GM10847 (cell line): ENCODE results near the gene CP.
A peak's percentile ranks its signal among the peaks of the same experiment; 100 is the strongest.

Experiments
- POLR2A ChIP-seq: IDR thresholded peaks from 2 replicates; pipeline ENCODE4 v1.6.1; 2011; ENCODE audit not compliant: insufficient read length; ENCODE audit errors: extremely low read depth

CP gene

DNA sequence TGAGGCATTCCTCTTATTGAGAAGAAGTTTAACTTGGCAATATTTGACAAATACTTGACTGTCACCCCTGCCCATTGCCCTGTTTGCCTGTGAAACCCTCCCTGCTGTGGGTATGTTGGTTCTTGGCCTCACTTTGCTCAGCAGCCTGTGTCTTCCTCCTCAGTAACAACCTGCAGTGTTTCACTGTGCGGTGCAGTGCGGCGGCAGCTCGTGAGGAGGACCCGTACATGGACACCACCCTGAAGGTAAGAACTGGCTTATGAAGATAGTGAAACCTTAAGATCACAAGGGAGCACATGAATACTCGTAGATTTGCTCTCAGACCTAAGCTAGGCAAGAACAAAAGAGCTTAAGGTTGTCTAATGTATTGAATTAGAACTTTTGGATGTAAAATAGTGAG lies 71.2 kb downstream of the CP start:
- no peak for TF ChIP-seq POLR2A

DNA sequence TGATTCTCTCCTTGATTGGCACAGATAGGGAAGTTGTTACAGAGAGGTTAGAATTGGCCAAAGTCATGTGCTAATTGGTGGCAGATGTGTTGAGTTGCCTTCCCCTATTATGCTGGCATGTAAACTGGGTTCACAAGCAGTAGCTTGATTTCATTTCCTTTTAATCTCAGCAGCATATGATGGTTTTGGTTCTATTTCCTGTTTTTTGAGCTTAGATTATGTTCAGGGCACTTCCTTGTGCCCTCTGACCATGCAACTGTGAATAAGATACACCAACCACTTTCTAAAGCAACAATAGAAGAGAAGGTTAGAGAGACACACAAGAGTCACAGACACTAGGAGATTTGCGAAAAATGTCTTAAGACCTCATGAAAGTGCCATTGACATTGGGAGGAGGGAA lies 75.7 kb downstream of the CP start:
- TF ChIP-seq POLR2A = no peak

DNA sequence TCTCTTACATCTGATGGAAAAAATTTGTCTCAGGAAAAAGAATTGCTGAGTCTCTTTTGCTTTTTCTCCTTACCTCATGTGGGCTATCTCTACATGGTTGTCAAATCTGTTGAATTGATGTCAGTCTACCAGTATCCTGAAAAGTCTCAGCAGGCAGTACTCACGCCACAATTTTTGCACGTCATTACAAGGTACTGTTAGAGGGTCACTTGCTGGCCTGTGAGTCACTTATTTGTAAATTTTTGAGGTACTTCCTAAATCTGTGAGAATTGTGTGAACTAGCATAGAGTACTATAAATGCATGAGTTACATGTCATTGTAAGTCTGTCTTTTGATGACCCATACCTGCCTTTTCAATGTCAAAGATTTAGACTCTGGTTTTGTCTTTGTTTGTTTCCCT lies 76.3 kb downstream of the CP start:
- TF ChIP-seq POLR2A = no peak

GRCh38 chr3:149142682-149143081 lies 78.9 kb downstream of the CP start:
- TF ChIP-seq POLR2A = no peak

GRCh38 chr3:149134575-149134974 lies 87.1 kb downstream of the CP start:
- no peak for TF ChIP-seq POLR2A

DNA sequence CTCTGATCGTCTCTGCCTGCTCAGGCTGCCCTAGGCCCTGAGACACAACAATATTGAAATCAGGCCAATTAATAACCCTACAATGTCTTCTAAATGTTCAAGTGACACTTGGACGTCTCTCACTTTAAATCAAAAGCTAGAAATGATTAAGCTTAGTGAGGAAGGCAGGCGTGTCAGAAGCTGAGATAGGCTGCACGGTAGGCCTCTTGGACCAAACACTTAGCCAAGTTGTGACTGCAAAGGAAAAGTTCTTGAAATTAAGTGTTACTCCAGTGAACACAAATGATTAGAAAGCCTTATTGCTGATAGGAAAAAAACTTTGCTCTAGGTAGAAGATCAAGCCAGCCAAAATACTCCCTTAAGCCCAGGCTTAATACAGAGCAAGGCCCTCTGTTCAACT lies 90.0 kb downstream of the CP start:
- TF ChIP-seq POLR2A = no peak

DNA sequence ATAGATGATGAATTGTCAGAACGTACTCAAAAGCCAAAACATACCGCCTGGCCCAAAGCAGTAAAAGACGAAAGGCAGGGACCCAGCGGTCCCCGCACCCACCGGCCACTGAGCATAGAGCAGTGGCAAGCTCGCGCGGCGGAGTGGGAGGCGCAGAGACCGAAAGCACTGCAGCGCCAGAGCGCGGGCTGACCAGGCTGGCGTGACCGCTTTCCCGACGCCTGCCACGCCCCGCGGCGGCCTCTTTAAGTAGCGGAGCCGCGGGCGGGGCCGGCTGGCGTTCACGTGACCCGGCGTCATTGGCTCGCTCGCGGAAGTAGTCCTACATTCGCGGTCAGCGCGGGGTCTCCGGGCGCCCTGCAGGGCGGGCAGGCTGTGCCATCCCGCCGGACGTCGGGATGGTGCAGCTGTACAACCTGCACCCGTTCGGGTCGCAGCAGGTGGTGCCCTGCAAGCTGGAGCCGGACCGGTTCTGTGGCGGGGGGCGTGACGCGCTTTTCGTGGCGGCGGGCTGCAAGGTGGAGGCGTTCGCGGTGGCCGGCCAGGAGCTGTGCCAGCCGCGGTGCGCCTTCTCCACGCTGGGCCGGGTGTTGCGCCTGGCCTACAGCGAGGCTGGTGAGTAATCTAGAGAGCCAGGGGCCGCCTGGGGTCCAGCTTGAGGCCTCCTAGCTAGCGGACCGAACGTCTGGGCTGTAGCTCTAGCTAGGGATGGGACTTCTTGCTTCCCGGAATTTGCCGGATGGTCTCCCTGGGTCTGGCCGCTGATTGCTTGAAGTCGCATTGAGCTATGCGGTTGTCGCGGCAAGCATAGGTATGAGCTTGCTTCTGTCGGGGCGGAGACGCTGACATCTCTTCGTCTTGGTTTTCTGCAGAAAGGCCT lies 92.1 kb downstream of the CP start, which contains the start of gene HPS3:
Gene HPS3, plus strand, starts transcription at position 313 of the 880 bp plus-strand sequence. Its CDS starts 86 bp downstream, at position 399.
- TF ChIP-seq POLR2A = peak; percentile 82

DNA sequence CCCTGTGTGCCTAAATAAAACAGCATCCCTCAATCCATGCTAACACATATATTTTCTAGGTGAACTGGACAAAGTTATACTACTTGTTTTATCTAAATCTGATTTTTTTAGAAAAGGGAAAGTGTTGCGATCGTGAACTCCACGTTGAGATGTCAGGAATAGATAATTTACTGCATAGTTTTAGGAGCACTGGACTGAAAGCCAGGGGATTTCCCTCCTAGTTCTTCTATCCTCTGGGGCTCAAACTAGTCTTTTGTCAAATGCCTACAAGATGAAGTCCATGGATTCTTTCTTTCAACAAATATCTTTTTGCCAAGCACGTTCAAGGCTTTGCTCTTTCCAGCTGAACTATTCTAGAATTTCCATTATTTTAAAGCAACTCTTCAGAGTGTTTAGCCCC lies 92.8 kb downstream of the CP start:
- TF ChIP-seq POLR2A = no peak

GRCh38 chr3:149122721-149123578 lies 98.7 kb downstream of the CP start:
- TF ChIP-seq POLR2A = no peak
